GM18873 (cell line): ENCODE measurements around the gene TMEM219.
"Not testable (repeated sequence)": the region's sequence is repeated elsewhere in the genome, so short reads cannot be mapped to it uniquely, and the experiment has no call there.

ENCODE experiments used
- ATAC-seq: cut with Tn5 transposase; IDR thresholded peaks from one replicate; pipeline ENCODE4 v1.9.1; 2021; ENCODE audit warnings: mild to moderate bottlenecking, moderate library complexity, moderate number of reproducible peaks; ENCODE audit not compliant: unreplicated experiment, low FRiP score

TMEM219 gene

GRCh38 chr16:29950806-29951461 is 10.9 kb upstream of the TMEM219 start:
- ATAC-seq = no peak

DNA sequence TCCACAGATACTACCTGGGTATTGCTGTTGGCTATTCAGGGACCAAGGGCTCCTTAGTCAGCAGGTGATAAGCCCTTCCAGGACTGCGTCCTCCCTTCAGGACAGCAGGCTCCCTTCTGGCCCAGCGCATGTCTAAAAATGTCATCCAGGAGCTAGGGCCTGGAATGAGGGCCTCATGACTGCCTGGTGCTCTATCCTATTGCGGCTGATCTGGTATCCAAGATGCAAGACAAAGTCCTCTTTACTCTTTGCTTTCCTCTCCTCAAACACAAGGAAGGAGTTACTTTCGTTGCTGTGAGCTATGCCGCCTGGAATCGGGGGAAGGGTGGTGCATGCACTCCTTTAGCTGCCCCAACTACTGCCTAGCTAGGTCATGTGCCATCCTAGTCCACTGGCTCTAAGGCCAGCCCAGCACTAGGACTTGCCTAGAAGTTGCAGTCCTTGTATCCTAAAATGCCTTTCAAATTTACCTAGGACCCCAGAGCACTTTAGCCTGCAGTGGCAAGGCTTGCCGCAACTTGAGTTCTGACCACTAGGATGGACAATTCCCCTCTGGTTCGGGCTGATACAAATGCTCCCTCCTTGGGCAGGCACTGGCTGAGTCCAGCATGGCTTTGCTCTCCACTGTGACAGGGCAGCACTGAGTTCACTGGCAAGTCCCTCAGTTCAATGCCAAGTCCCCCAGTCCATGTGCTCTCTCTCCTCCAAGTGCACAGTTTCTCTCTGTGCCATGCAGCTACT is 10.1 kb upstream of the TMEM219 start:
- ATAC-seq = no peak

DNA sequence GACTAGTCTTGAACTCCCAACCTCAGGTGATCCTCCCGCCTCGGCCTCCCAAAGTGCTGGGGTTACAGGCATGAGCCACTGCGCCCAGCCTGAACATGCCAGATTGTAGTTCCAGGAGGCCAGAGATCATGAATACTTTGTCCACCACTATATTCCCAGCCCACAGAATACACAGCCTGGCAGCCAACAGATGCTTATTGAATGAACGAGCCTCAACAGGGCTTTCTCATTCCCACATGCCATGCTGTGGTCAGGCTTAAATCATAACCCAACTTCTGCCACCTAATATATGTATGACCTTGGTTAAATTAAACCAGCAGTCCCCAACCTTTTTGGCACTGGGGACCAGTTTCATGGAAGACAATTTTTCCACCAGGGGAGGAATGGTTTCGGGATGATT is 3.1 kb upstream of the TMEM219 start:
- no peak for ATAC-seq

DNA sequence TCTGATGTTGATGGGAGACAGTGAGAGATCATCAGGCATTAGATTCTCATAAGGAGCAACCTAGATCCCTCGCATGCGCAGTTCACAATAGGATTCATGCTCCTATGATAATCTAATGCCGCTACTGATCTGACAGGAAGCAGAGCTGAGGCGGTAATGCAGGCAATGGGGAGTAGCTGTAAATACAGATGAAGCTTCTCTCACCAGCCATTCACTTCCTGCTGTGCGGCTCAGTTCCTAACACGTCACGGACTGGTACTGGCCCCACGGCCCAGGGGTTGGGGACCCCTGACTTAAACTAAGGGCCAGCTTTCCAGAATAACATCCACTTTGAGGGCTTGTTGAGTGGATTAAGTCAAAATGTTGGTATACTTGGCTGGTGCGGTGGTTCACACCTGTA is 2.6 kb upstream of the TMEM219 start:
- ATAC-seq = no peak

DNA sequence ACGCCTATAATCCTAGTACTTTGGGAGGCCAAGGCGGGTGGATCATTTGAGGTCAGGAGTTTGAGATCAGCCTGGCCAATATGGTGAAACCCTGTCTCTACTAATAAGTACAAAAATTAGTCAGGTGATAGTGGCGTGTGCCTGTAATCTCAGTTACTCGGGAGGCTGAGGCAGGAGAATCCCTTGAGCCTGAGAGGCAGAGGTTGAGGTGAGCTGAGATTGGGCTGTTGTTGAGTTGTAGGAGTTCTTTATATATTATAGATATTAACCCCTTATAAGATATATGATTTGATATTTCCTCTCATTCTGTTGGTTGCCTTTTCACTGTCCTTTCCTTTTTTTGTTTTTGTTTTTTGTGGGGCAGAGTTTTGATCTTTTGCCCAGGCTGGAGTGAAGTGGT is 2.1 kb upstream of the TMEM219 start:
- not testable (repeated sequence) for ATAC-seq

GRCh38 chr16:29961127-29961478 is 776 bp upstream of the TMEM219 start:
- ATAC-seq = no peak

DNA sequence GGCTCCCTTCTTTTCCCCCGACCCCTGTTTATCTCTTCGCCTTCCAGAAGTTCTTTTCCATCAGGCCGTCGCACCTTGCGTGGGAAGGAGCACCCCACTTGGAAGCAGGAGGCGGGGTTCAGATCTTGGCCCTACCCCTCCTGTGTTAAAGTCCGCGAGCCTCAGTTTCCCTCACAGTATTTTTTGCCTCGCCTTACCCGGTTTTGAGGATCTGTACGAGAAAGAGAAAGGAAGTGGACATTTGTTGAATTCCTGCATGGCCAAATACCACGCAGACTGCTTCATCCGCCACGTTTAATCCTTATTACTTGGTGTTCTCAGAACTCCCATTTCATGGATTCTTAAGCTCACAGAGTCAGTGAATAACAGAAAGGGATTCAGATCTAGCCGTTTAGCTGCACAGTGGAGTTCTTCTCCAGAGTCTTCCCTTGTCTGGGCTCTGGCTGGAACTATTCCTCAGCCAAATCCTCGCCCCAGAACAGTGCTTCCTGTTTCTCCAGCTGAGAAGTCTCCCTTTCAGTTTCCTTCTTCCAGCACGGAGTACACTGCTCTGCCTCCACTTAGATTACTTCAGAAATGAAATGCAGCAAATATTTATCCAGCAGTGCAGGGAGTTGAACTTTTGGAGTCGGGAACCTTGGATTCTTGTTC is 590 bp downstream of the TMEM219 start:
- ATAC-seq = no peak

DNA sequence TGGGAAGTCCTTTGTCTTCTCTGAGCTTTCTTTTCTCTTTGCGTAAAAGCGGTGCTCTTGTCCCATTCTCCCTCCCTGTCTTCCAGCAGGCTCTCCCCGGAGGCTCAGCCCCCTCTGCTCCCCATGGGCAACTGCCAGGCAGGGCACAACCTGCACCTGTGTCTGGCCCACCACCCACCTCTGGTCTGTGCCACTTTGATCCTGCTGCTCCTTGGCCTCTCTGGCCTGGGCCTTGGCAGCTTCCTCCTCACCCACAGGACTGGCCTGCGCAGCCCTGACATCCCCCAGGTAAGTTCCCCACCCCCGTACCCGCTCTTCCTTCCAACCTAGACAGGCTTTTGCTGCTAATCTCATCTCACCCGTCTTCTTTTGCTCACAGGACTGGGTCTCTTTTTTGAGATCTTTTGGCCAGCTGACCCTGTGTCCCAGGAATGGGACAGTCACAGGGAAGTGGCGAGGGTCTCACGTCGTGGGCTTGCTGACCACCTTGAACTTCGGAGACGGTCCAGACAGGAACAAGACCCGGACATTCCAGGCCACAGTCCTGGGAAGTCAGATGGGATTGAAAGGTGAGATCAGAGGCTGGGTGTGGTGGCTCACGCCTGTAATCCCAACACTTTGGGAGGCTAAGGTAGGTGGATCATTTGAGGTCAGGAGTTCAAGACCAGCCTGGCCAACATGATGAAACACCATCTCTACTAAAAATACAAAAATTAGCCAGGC is 1.3 kb downstream of the TMEM219 start:
- no peak for ATAC-seq

DNA sequence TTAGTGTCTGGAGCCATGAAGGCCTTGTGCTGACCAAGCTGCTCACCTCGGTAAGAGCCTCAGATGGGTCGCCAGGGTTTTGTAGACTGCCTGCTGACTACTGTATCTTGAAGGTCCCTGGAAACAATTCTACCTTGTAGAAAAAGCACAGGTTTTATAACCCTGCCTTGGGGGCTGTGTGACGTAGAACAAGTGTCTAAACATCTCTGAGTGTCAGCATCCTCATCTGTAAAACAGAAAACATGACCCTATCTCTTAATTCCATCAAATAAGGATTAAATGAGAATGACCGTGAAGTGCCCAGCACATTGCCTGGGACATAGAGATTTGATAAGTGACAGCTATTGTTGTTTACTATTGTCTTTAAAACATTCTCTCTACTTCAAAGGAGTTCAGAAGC is 6.3 kb downstream of the TMEM219 start:
- ATAC-seq = no peak

- ATAC-seq = no peak
Observed at GRCh38 chr16:29971304-29971703, 9.4 kb downstream of the TMEM219 start.

GRCh38 chr16:29972500-29972899 is 10.6 kb downstream of the TMEM219 start:
- ATAC-seq = no peak

DNA sequence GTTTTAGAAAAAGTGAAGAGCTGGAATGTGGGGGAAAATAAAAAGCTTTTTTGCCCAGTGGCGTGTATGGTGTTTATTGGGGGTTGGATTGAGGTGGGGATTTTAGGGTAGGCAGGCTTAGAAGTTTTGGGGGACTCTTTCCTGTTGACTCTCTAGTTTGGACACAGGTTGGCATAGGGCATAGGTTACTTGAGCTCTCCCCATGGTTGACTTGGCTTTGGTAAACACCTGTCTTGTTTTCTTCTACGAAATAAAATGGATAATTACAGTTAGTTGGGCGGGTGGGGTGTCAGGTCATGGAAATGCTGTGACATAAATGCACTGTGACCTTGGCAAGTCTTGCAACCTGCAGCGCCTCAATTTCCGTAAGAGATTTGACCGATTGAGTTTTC is 11.1 kb downstream of the TMEM219 start:
- ATAC-seq = no peak

GRCh38 chr16:29973384-29974246 is 11.7 kb downstream of the TMEM219 start, which contains the start of gene TAOK2:
Gene TAOK2 (plus strand): TSS chr16:29973868. CDS start chr16:29977773, 3,905 bp downstream.
- peak; percentile 73 for ATAC-seq

- no peak for ATAC-seq
Observed at GRCh38 chr16:29974291-29975133, 12.6 kb downstream of the TMEM219 start.

DNA sequence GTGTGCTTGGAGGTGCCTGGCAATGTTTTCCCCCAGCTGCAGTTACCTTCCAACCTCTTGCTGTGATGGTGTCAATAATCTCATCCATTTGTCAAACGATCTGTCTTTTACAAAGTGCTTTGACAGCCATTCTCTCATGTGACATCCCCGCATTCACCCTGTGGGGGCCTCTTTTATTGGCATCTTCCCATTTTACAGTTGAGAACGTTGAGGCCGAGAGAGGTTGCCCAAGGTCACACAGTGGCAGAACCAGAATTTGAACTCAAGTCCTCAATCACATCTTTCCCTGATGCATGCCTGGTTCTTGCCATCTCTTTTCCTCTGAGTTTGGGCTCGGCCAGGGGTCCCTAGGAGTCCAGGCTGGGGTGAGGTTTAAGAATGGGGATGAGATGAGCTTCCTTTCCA is 13.3 kb downstream of the TMEM219 start:
- ATAC-seq = no peak

DNA sequence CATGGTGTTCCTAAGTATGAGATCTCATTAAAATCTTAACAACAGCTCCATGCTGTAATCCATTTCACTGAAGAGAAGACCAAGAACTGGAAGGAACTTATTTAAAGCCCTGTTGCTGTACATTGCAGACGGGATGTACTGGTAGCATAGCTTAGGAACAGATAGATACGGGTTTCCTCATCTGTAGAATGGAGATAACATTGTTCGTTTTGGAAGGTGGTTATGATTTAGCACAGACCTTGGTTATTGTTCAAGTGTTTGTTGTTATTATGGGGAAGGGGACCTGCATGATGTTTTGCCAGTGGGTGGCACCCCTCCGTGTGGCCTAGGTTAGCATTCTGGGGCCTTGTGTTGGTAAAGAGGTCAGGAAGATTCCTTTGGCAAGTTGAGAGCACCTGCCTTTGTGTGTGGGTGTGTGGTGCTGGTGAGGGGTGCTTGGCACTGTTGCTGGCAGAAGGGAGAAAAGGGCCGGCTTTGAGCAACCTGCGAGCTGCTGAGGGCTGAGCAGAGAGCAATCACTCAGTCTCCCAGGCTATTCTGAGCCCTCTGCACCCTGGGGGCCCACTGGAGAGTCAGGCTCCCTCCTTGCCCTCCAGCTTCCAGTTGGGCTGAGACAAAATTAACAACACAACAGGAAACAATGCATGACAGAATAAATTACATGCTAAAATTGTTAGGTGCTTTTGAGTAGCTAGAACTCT is 14.1 kb downstream of the TMEM219 start:
- ATAC-seq = no peak

GRCh38 chr16:29977063-29977825 is 15.4 kb downstream of the TMEM219 start:
- ATAC-seq = no peak

DNA sequence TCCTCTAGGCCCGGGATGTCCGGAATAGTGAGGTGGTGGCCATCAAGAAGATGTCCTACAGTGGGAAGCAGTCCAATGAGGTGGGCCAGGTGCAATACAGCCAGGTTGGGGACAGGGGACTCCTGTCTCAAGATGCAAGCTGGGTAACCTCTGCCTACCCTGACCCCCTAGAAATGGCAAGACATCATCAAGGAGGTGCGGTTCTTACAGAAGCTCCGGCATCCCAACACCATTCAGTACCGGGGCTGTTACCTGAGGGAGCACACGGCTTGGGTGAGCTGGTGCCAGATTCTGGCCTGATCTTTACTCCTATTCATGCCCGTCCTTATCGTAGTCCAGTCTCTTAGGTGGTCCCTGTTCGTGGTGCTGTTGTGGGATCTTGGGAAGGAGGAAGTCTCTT is 16.2 kb downstream of the TMEM219 start:
- no peak for ATAC-seq
